B cell (primary cell): ENCODE measurements around the gene CDCA5. TPM values are rescaled to one million over a fixed set of nuclear protein-coding genes. Genes with fewer than 3 reads are reported as not detected.
A peak's percentile ranks its signal among the peaks of the same experiment; 100 is the strongest.

Experiments used
- ATAC-seq: fragments of 200-7000 bp; cut with Tn5 transposase; one replicate; pipeline ENCODE4 v1.10.0; 2021; ENCODE audit warnings: low read depth, mild to moderate bottlenecking, moderate number of reproducible peaks, moderate library complexity
- CTCF ChIA-PET: fragments of 350-600 bp; sonication (Branson Sonifier 250); formaldehyde crosslinking; loops from one replicate; lab custom pipeline; 2021; ENCODE audit warnings: antibody characterized with exemption, inconsistent platforms; lab: Charles Lee
- POLR2A ChIA-PET: fragments of 350-600 bp; sonication (Branson Sonifier 250); formaldehyde crosslinking; loops from one replicate; lab custom pipeline; 2021; ENCODE audit warnings: antibody characterized with exemption; lab: Charles Lee
- DNase-seq: peaks from one replicate; pipeline ENCODE4 v3.0.0; 2013
- H2AFZ ChIP-seq: 2 replicates; pipeline ENCODE4 v1.6.1; 2012; ENCODE audit warnings: mild to moderate bottlenecking, low read depth, low read length; ENCODE audit not compliant: insufficient read depth, poor library complexity, severe bottlenecking
- H3K27ac ChIP-seq, 2 donors: 1 replicate in 1 of 2; 2 replicates in 1 of 2; pipeline ENCODE4 v1.5.1; 2012 to 2013; ENCODE audit warnings: low read length in 2 of 2, mild to moderate bottlenecking in 2 of 2, moderate library complexity in 1 of 2
- H3K27me3 ChIP-seq, 4 experiments: fragments of 200-600 bp in 1 of 4; sonication (generic) in 1 of 4; replicated peaks in 1 of 4; 1 replicate in 2 of 4; 2 replicates in 2 of 4; pipeline versions ENCODE4 v1.6.1 to v1.7.0; 2013 to 2016; ENCODE audit warnings: low read length in 3 of 4, mild to moderate bottlenecking in 2 of 4, mixed read lengths in 1 of 4, moderate library complexity in 1 of 4; ENCODE audit not compliant: insufficient read depth in 4 of 4, control insufficient read depth in 3 of 4; ENCODE audit errors: control extremely low read depth in 1 of 4
- H3K36me3 ChIP-seq, 2 experiments: replicated peaks in 1 of 2; 1 replicate in 1 of 2; 2 replicates in 1 of 2; pipeline versions ENCODE4 v1.6.1 to v1.7.1; 2013; ENCODE audit warnings: low read length in 1 of 2; ENCODE audit not compliant: insufficient read depth in 2 of 2, control insufficient read depth in 1 of 2; ENCODE audit errors: control extremely low read depth in 1 of 2, extremely low read depth in 1 of 2
- H3K4me1 ChIP-seq, 2 donors: fragments of 200-600 bp in 1 of 2; sonication (generic) in 1 of 2; 1 replicate in 1 of 2; 2 replicates in 1 of 2; pipeline versions ENCODE4 v1.5.1 to v1.6.1; 2013 to 2017; ENCODE audit warnings: low read length in 2 of 2; ENCODE audit not compliant: control insufficient read depth in 2 of 2, insufficient read depth in 2 of 2
- H3K4me2 ChIP-seq: replicated peaks from 2 replicates; pipeline ENCODE3; 2012; ENCODE audit warnings: mild to moderate bottlenecking, low read depth, low read length; ENCODE audit not compliant: poor library complexity, severe bottlenecking
- H3K4me3 ChIP-seq, 5 experiments: fragments of 200-600 bp in 1 of 5; sonication (generic) in 1 of 5; 1 replicate in 3 of 5; 2 replicates in 2 of 5; pipeline versions ENCODE4 v1.5.1 to v1.7.0; 2011 to 2016; ENCODE audit warnings: low read length in 4 of 5, mild to moderate bottlenecking in 4 of 5, low read depth in 2 of 5, control low read depth in 1 of 5, moderate library complexity in 1 of 5; ENCODE audit not compliant: insufficient read depth in 1 of 5; ENCODE audit errors: control extremely low read depth in 1 of 5, extremely low read depth in 1 of 5
- H3K79me2 ChIP-seq: fragments of 200-600 bp; sonication (generic); one replicate; pipeline ENCODE4 v1.6.0; 2016; ENCODE audit warnings: low read length; ENCODE audit not compliant: control insufficient read depth, insufficient read depth
- H3K9ac ChIP-seq: fragments of 200-600 bp; sonication (generic); 2 replicates; pipeline ENCODE4 v1.6.1; 2017; ENCODE audit warnings: mild to moderate bottlenecking, low read length, moderate library complexity
- H3K9me3 ChIP-seq, 3 donors: one replicate each; pipeline versions ENCODE4 v1.6.1 to v1.7.1; 2013; ENCODE audit warnings: low read length in 2 of 3; ENCODE audit not compliant: control insufficient read depth in 2 of 3, insufficient read depth in 1 of 3; ENCODE audit errors: control extremely low read depth in 1 of 3
- H4K20me1 ChIP-seq: 2 replicates; pipeline ENCODE4 v1.6.0; 2012; ENCODE audit warnings: mild to moderate bottlenecking, low read length; ENCODE audit not compliant: insufficient read depth, control insufficient read depth, poor library complexity, severe bottlenecking
- H3K27ac Mint-ChIP-seq: one replicate; pipeline ENCODE4 v1.8.0; 2021; ENCODE audit warnings: mixed read lengths
- H3K27me3 Mint-ChIP-seq: one replicate; pipeline ENCODE4 v1.8.0; 2021; ENCODE audit warnings: mixed read lengths
- H3K4me1 Mint-ChIP-seq: one replicate; pipeline ENCODE4 v1.8.0; 2021; ENCODE audit warnings: mixed read lengths
- H3K4me3 Mint-ChIP-seq: one replicate; pipeline ENCODE4 v1.8.0; 2021; ENCODE audit warnings: mixed read lengths
- H3K9me3 Mint-ChIP-seq: one replicate; pipeline ENCODE4 v1.8.0; 2022; ENCODE audit warnings: mixed read lengths; ENCODE audit not compliant: insufficient read depth
- EZH2 ChIP-seq: IDR thresholded peaks from 2 replicates; pipeline ENCODE4 v1.6.1; 2012; ENCODE audit warnings: borderline replicate concordance, low read depth, mild to moderate bottlenecking, moderate library complexity, low read length; ENCODE audit not compliant: insufficient read depth, poor library complexity, severe bottlenecking
- WGBS: methylation state at CpG from one replicate; pipeline ENCODE4 v1.1.5; 2013; ENCODE audit warnings: missing lambda C conversion rate; ENCODE audit not compliant: insufficient coverage; 5-methylcytosine and 5-hydroxymethylcytosine counted together
- intact Hi-C: fragments of 100-400 bp; cut with micrococcal nuclease; formaldehyde crosslinking; loops from one replicate; pipeline ENCODE4 v1.10.0; 2022
- polyA plus RNA-seq: library from polyadenylated mRNA; depleted of rRNA; stranded (reverse); fragments of >200 nt; gene quantifications from 2 replicates; pipeline ENCODE4 v1.2.3, GENCODE V29; 2012
- total RNA-seq, 2 donors: library from RNA; stranded (reverse); fragments of 120-200 nt in 1 of 2; gene quantifications; 1 replicate in 1 of 2; 2 replicates in 1 of 2; pipeline versions ENCODE4 v1.2.3 to v1.2.4, GENCODE V29; 2013 to 2022
- TF ChIP-seq, protein P1 (sequence below): fragments of 200-600 bp; IDR thresholded peaks from one replicate; pipeline ENCODE4 v1.8.0; 2022; ENCODE audit warnings: antibody characterized with exemption, mild to moderate bottlenecking

Gene CDCA5
- total and polyA plus RNA-seq, 2 donors (not counting 1 experiment from before 2014, with no cell fraction given), result 1.1 to 1.4 TPM

DNA sequence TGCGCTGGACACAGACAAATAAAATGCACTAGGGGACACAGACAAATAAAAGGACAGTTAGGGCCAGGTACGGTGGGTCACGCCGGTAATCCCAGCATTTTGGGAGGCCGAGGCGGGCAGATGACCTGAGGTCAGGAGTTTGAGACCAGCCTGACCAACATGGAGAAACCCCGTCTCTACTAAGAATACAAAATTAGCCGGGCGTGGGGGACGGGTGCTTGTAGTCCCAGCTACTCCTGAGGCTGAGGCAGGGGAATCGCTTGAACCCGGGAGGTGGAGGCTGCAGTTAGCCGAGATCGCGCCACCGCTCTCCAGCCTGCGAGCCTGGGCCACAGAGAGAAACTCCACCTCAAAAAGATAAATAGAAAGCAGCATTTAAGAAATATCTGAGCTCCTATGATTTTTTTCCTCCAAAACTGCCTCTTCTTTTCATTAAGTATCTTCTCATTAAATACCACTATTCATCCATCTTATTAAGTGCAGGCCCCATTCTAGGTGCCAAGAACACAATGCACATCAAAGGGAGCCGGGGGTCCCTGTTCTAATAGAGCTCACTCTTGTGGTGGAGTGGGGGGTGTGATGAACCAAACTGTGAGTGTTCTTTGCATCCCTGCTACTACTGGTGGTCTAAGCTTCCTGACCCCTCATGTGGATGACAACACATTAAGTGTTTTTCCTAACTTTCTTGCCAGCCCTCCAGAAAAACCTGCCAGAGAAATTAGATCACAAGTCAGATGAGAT is 34.4 kb upstream of the CDCA5 start:
- no peak for ATAC-seq
- TF ChIP-seq, protein P1, sequence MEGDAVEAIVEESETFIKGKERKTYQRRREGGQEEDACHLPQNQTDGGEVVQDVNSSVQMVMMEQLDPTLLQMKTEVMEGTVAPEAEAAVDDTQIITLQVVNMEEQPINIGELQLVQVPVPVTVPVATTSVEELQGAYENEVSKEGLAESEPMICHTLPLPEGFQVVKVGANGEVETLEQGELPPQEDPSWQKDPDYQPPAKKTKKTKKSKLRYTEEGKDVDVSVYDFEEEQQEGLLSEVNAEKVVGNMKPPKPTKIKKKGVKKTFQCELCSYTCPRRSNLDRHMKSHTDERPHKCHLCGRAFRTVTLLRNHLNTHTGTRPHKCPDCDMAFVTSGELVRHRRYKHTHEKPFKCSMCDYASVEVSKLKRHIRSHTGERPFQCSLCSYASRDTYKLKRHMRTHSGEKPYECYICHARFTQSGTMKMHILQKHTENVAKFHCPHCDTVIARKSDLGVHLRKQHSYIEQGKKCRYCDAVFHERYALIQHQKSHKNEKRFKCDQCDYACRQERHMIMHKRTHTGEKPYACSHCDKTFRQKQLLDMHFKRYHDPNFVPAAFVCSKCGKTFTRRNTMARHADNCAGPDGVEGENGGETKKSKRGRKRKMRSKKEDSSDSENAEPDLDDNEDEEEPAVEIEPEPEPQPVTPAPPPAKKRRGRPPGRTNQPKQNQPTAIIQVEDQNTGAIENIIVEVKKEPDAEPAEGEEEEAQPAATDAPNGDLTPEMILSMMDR, result peak; percentile 62
- TF ChIP-seq EZH2, result no peak
- H3K27ac ChIP-seq, result peak overlapping the region; percentile 32 to 96
- no peak overlapping the region for H3K9ac ChIP-seq
- Mint-ChIP-seq H3K27ac (peak overlapping the region; percentile 91), H3K27me3 (no peaks in the 10 kb centered on the region), H3K4me1 (peaks cover 67% of the 10 kb centered on the region), H3K4me3 (peak overlapping the region; percentile 91), H3K9me3 (no peaks in the 10 kb centered on the region)
- 89% methylated on average over 5 of the region's 18 CpGs for WGBS
- peaks cover 84% of the 10 kb centered on the region for H3K79me2 ChIP-seq
- ChIA-PET CTCF (interaction anchor here (0.8 to 5.0 kb wide), 13 partner anchors 8 to 429 kb away, joined by 3 to 47 read pairs (median 17); partner anchors contain the start of genes ARL2, CAPN1, CDC42BPG and SPDYC), POLR2A (interaction anchor here (0.5 to 7.3 kb wide), 12 partner anchors 10 to 884 kb away, joined by 3 to 160 read pairs (median 4); partner anchors contain the start of genes ARL2, CAPN1, MUS81 and POLA2)
- H4K20me1 ChIP-seq, result peaks cover 31% of the 10 kb centered on the region
- peaks cover 39 to 61% of the 10 kb centered on the region in 2 donors for H3K4me1 ChIP-seq
- no peaks in the 10 kb centered on the region for H3K9me3 ChIP-seq
- DNase-seq, result peak; percentile 23
- H3K4me2 ChIP-seq, result no peak overlapping the region
- H3K4me3 ChIP-seq, result no peak overlapping the region
- no peak overlapping the region for H2AFZ ChIP-seq
- H3K27me3 ChIP-seq, result no peaks in the 10 kb centered on the region
- H3K36me3 ChIP-seq, result peaks cover 0 to 42% of the 10 kb centered on the region in 2 experiments
- intact Hi-C loops, result loop anchor here (5.0 to 10.0 kb wide), 4 partner anchors 203 to 497 kb away; partner anchors contain the start of genes ATG2A, MAP3K11, PCNX3 and SF1
